CD8-positive, alpha-beta memory T cell (primary cell): ENCODE data around the gene EVA1A. TPM values are rescaled to one million over a fixed set of nuclear protein-coding genes. Genes with fewer than 3 reads are reported as not detected.

ENCODE experiments used
- CTCF ChIA-PET: fragments of 350-600 bp; sonication (Branson Sonifier 250); formaldehyde crosslinking; loops from one replicate; lab custom pipeline; 2021; ENCODE audit warnings: antibody characterized with exemption; lab: Charles Lee
- POLR2A ChIA-PET: fragments of 350-600 bp; sonication (Branson Sonifier 250); formaldehyde crosslinking; loops from one replicate; lab custom pipeline; 2021; ENCODE audit warnings: antibody characterized with exemption; lab: Charles Lee
- DNase-seq, 5 donors: peaks; one replicate each; pipeline versions ENCODE4 v3.0.0 to v3.0.0-alpha.2; 2020 to 2022; ENCODE audit warnings: mixed read lengths in 1 of 5
- H3K27ac ChIP-seq: one replicate; pipeline ENCODE4 v1.7.0; 2013; ENCODE audit warnings: low read depth, mild to moderate bottlenecking, low read length, moderate library complexity
- H3K27me3 ChIP-seq: 2 replicates; pipeline ENCODE4 v1.7.0; 2013; ENCODE audit warnings: low read length, mild to moderate bottlenecking; ENCODE audit not compliant: insufficient read depth, poor library complexity, severe bottlenecking
- H3K36me3 ChIP-seq: 2 replicates; pipeline ENCODE4 v1.7.0; 2013; ENCODE audit warnings: mild to moderate bottlenecking, low read length, moderate library complexity; ENCODE audit not compliant: insufficient read depth
- H3K4me1 ChIP-seq: 2 replicates; pipeline ENCODE4 v1.7.0; 2013; ENCODE audit warnings: mild to moderate bottlenecking, low read length, moderate library complexity; ENCODE audit not compliant: insufficient read depth
- H3K4me3 ChIP-seq: 2 replicates; pipeline ENCODE4 v1.7.0; 2013; ENCODE audit warnings: mild to moderate bottlenecking, low read length
- H3K9me3 ChIP-seq: 2 replicates; pipeline ENCODE4 v1.7.0; 2013; ENCODE audit warnings: mild to moderate bottlenecking, low read length
- H3K27ac Mint-ChIP-seq, 8 donors: one replicate each; pipeline ENCODE4 v1.8.0; 2020 to 2021; ENCODE audit warnings: mixed read lengths in 8 of 8, mild to moderate bottlenecking in 6 of 8, inconsistent platforms in 3 of 8, moderate library complexity in 3 of 8
- H3K27me3 Mint-ChIP-seq, 2 donors: one replicate each; pipeline ENCODE4 v1.8.0; 2020 to 2021; ENCODE audit warnings: mixed read lengths in 2 of 2, mild to moderate bottlenecking in 1 of 2, moderate library complexity in 1 of 2
- H3K36me3 Mint-ChIP-seq, 3 donors: one replicate each; pipeline ENCODE4 v1.8.0; 2020 to 2021; ENCODE audit warnings: mixed read lengths in 3 of 3, inconsistent platforms in 1 of 3, mild to moderate bottlenecking in 1 of 3
- H3K4me1 Mint-ChIP-seq, 3 donors: one replicate each; pipeline ENCODE4 v1.8.0; 2020 to 2021; ENCODE audit warnings: mixed read lengths in 3 of 3, inconsistent platforms in 1 of 3, mild to moderate bottlenecking in 1 of 3
- H3K4me3 Mint-ChIP-seq, 7 donors: one replicate each; pipeline ENCODE4 v1.8.0; 2020 to 2021; ENCODE audit warnings: mixed read lengths in 7 of 7, mild to moderate bottlenecking in 6 of 7, moderate library complexity in 4 of 7, inconsistent platforms in 2 of 7
- H3K9me3 Mint-ChIP-seq, 5 donors: one replicate each; pipeline ENCODE4 v1.8.0; 2020 to 2022; ENCODE audit warnings: mixed read lengths in 5 of 5, mild to moderate bottlenecking in 3 of 5, moderate library complexity in 2 of 5, inconsistent platforms in 1 of 5
- polyA plus RNA-seq: library from polyadenylated mRNA; unstranded; fragments of 300-500 nt; fragmentation: Illumina TruSeq; gene quantifications from one replicate; pipeline ENCODE4 v1.2.3, GENCODE V29; 2021
- total RNA-seq, 2 experiments: library from RNA; stranded (reverse); gene quantifications; one replicate each; pipeline ENCODE4 v1.2.3, GENCODE V29; 2021

The EVA1A gene
- total and polyA plus RNA-seq, 3 experiments from 2014 or later = not detected

DNA sequence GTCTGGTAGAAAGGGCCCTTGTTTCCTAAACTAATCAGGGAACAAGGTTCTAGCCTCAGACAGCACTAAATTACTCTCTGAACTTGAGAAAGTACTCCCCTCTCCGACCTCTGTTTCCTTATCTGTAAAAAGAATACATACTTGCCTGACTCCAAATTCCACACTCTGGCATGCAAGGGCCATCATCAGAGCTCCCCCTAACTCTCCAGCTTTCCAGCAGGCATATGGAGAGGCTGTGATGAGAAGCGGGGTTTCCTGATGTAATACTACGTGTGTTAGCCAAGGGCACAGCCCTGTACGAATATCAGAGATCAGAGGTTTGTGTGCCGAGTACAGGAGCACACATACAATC is 1.8 kb upstream of the EVA1A start:
- no peak for DNase-seq
- no peak overlapping the region for H3K27ac ChIP-seq
- no peak overlapping the region for H3K4me3 ChIP-seq
- Mint-ChIP-seq H3K36me3 (peaks cover 0 to 1% (median 0%) of the 10 kb centered on the region in 3 donors), H3K9me3 (peaks cover 0 to 7% (median 0%) of the 10 kb centered on the region in 5 donors), H3K4me3 (no peak overlapping the region), H3K27ac (no peak overlapping the region), H3K4me1 (peaks cover 8 to 15% (median 13%) of the 10 kb centered on the region in 3 donors), H3K27me3 (peaks cover 28 to 50% of the 10 kb centered on the region in 2 donors)
- H3K27me3 ChIP-seq = no peaks in the 10 kb centered on the region
- ChIA-PET POLR2A (no interaction called here), CTCF (no interaction called here)
- H3K9me3 ChIP-seq = no peaks in the 10 kb centered on the region
- H3K4me1 ChIP-seq = no peaks in the 10 kb centered on the region
- H3K36me3 ChIP-seq = no peaks in the 10 kb centered on the region

DNA sequence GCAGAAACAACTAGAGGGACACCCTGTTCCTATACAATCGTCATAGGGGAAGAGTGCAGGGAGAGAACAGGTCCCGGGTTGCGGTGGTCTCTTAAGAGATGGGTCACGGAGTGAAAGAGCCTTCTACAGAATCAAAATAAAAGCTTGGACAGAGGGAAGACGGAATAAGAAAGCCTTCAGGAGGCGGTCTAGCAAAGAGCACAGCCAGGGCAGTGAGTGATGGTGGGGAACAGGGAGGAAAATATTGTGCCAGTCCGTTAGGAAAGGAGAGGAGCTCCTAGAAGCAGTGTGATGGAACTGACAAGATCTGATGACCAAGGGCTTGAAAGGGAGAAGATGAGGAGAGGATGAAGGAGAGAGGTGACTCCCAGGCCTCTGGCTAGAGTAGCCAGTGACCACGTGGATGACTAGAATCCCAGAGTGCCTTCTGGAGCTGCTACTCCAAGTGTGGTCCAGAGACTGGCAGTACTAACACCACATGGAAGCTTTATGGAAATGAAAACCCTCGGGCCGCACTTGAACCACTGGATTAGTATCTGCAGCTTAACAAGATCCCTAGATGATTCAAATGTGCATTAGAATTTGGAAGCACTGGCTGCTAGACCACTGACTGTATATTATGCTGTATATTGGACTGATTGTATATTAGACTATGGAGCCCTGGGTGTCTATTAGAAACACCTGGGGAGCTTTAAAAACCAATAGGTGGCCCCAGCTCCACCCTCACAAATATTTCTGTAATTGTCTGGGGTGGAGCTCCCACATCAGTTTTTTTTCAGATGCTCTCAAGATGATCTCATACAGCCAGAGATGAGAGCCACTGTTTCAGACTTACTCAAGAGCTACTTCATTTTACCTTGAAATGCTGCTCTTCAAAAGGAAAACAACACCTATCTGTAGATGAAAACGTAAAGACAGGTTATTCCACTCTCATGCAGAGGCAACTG is 1.1 kb upstream of the EVA1A start:
- Mint-ChIP-seq H3K27me3 (peaks cover 30 to 52% of the 10 kb centered on the region in 2 donors), H3K4me1 (peaks cover 8 to 15% (median 13%) of the 10 kb centered on the region in 3 donors), H3K27ac (peak overlapping the region in 2 of 8 donors; percentile 32 to 85), H3K36me3 (peaks cover 0 to 1% (median 0%) of the 10 kb centered on the region in 3 donors), H3K9me3 (peaks cover 0 to 7% (median 0%) of the 10 kb centered on the region in 5 donors), H3K4me3 (peak overlapping the region in 3 of 7 donors; percentile 29 to 69 (median 57))
- no peak for DNase-seq
- Histone ChIP-seq H3K27me3 (no peaks in the 10 kb centered on the region), H3K36me3 (no peaks in the 10 kb centered on the region), H3K4me1 (no peaks in the 10 kb centered on the region), H3K9me3 (no peaks in the 10 kb centered on the region), H3K27ac (no peak overlapping the region), H3K4me3 (no peak overlapping the region)
- ChIA-PET CTCF (no interaction called here), POLR2A (no interaction called here)

GRCh38 chr2:75560022-75560767 is 544 bp downstream of the EVA1A start:
- Histone ChIP-seq H3K4me3 (peak overlapping the region; percentile 22), H3K9me3 (no peaks in the 10 kb centered on the region), H3K36me3 (no peaks in the 10 kb centered on the region), H3K27ac (no peak overlapping the region), H3K4me1 (no peaks in the 10 kb centered on the region), H3K27me3 (no peaks in the 10 kb centered on the region)
- H3K9me3 Mint-ChIP-seq = peaks cover 0 to 5% (median 0%) of the 10 kb centered on the region in 5 donors
- no peak for DNase-seq
- ChIA-PET CTCF (no interaction called here), POLR2A (no interaction called here)
- H3K36me3 Mint-ChIP-seq = peaks cover 0 to 1% (median 0%) of the 10 kb centered on the region in 3 donors
- H3K4me3 Mint-ChIP-seq = peak overlapping the region in 4 of 7 donors; percentile 45 to 76 (median 58)
- H3K27ac Mint-ChIP-seq = no peak overlapping the region
- H3K27me3 Mint-ChIP-seq = peaks cover 26 to 48% of the 10 kb centered on the region in 2 donors
- peaks cover 8 to 15% (median 13%) of the 10 kb centered on the region in 3 donors for H3K4me1 Mint-ChIP-seq

GRCh38 chr2:75559680-75560021 is 1.1 kb downstream of the EVA1A start:
- Mint-ChIP-seq H3K4me1 (peaks cover 8 to 15% (median 13%) of the 10 kb centered on the region in 3 donors), H3K9me3 (peaks cover 0 to 5% (median 0%) of the 10 kb centered on the region in 5 donors), H3K4me3 (peak overlapping the region in 1 of 7 donors; percentile 45), H3K27me3 (peaks cover 26 to 51% of the 10 kb centered on the region in 2 donors), H3K27ac (no peak overlapping the region), H3K36me3 (peaks cover 0 to 1% (median 0%) of the 10 kb centered on the region in 3 donors)
- ChIA-PET POLR2A (no interaction called here), CTCF (no interaction called here)
- Histone ChIP-seq H3K36me3 (no peaks in the 10 kb centered on the region), H3K9me3 (no peaks in the 10 kb centered on the region), H3K27ac (no peak overlapping the region), H3K4me1 (no peaks in the 10 kb centered on the region), H3K4me3 (no peak overlapping the region), H3K27me3 (no peaks in the 10 kb centered on the region)
- no peak for DNase-seq

- Histone ChIP-seq H3K9me3 (no peaks in the 10 kb centered on the region), H3K4me3 (no peak overlapping the region), H3K27me3 (no peaks in the 10 kb centered on the region), H3K4me1 (no peaks in the 10 kb centered on the region), H3K36me3 (no peaks in the 10 kb centered on the region), H3K27ac (no peak overlapping the region)
- H3K9me3 Mint-ChIP-seq = peaks cover 0 to 5% (median 0%) of the 10 kb centered on the region in 5 donors
- H3K27me3 Mint-ChIP-seq = peaks cover 27 to 53% of the 10 kb centered on the region in 2 donors
- peaks cover 8 to 15% (median 13%) of the 10 kb centered on the region in 3 donors for H3K4me1 Mint-ChIP-seq
- no peak for DNase-seq
- ChIA-PET POLR2A (no interaction called here), CTCF (no interaction called here)
- H3K4me3 Mint-ChIP-seq = peak overlapping the region in 1 of 7 donors; percentile 72
- H3K36me3 Mint-ChIP-seq = peaks cover 0 to 1% (median 0%) of the 10 kb centered on the region in 3 donors
- no peak overlapping the region for H3K27ac Mint-ChIP-seq
These were observed 1.7 kb downstream of the EVA1A start for GRCh38 chr2:75558786-75559679.

GRCh38 chr2:75558136-75558535 is 2.6 kb downstream of the EVA1A start:
- DNase-seq = no peak
- peaks cover 0 to 5% (median 0%) of the 10 kb centered on the region in 5 donors for H3K9me3 Mint-ChIP-seq
- CTCF ChIA-PET = no interaction called here
- H3K27ac Mint-ChIP-seq = no peak overlapping the region
- Histone ChIP-seq H3K9me3 (no peaks in the 10 kb centered on the region), H3K4me3 (no peak overlapping the region), H3K27me3 (no peaks in the 10 kb centered on the region), H3K4me1 (no peaks in the 10 kb centered on the region), H3K36me3 (no peaks in the 10 kb centered on the region), H3K27ac (no peak overlapping the region)
- peaks cover 25 to 56% of the 10 kb centered on the region in 2 donors for H3K27me3 Mint-ChIP-seq
- peaks cover 0 to 1% (median 0%) of the 10 kb centered on the region in 3 donors for H3K36me3 Mint-ChIP-seq
- H3K4me1 Mint-ChIP-seq = peaks cover 8 to 15% (median 13%) of the 10 kb centered on the region in 3 donors
- no peak overlapping the region for H3K4me3 Mint-ChIP-seq
- POLR2A ChIA-PET = no interaction called here

DNA sequence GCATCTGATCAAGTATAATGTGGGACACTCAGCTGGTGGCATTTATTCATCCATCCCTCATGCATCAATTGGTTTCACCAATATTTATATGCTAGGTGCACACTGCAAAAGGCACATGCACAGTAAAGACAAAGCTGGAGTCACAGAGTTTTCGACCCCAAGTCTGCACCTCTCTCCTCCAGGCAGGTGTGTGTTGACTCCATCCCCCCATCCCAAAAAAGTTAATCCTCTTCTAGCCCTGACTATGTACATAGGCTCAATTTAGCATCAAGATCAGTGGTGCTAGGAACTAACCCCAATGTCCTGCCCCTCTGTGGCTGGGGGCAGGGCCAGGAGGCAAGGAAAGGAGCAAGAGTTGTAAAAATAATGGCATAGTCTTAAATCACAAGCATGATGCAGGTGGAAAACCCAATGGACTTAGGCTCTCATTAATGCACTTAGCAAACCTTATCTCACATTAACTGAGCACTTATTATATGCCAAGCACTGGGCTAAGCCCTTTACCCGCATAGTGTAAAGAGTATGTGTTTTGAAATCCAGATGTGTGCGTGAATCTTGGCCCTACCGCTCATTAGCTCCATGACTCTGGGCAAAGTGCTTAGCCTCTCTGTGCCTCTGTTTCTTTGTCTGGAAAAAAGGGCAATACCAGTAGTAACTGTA is 3.1 kb downstream of the EVA1A start:
- Histone ChIP-seq H3K4me1 (no peaks in the 10 kb centered on the region), H3K9me3 (no peaks in the 10 kb centered on the region), H3K27ac (no peak overlapping the region), H3K36me3 (no peaks in the 10 kb centered on the region), H3K27me3 (no peaks in the 10 kb centered on the region), H3K4me3 (no peak overlapping the region)
- ChIA-PET POLR2A (no interaction called here), CTCF (no interaction called here)
- no peak overlapping the region for H3K27ac Mint-ChIP-seq
- H3K4me1 Mint-ChIP-seq = peaks cover 8 to 15% (median 13%) of the 10 kb centered on the region in 3 donors
- H3K4me3 Mint-ChIP-seq = no peak overlapping the region
- peaks cover 25 to 61% of the 10 kb centered on the region in 2 donors for H3K27me3 Mint-ChIP-seq
- H3K36me3 Mint-ChIP-seq = peaks cover 0 to 1% (median 0%) of the 10 kb centered on the region in 3 donors
- DNase-seq = no peak
- peaks cover 0 to 5% (median 0%) of the 10 kb centered on the region in 5 donors for H3K9me3 Mint-ChIP-seq
